ENCODE results near the gene PPP1R27. TPM values are rescaled to one million over a fixed set of nuclear protein-coding genes. Genes with fewer than 3 reads are reported as not detected.

The PPP1R27 gene
- total RNA-seq, 1 experiment from 2014 or later, result not detected

GRCh38 chr17:81828656-81829055, 6.2 kb downstream of the PPP1R27 start:
- CTCF ChIA-PET, result no interaction called here
- Histone ChIP-seq H3K27ac (ENCODE audit: low read depth, low read length, poor library complexity, severe bottlenecking) (no peak overlapping the region), H3K27me3 (replicated peaks; ENCODE audit: insufficient read depth, low read depth, low read length, poor library complexity) (no peaks in the 10 kb centered on the region), H3K9me3 (ENCODE audit: low read depth, low read length, poor library complexity, severe bottlenecking) (no peaks in the 10 kb centered on the region), H3K4me1 (ENCODE audit: insufficient read depth, low read length, poor library complexity, severe bottlenecking) (peaks cover 9% of the 10 kb centered on the region), H3K36me3 (ENCODE audit: insufficient read depth, low read length, poor library complexity, severe bottlenecking) (no peaks in the 10 kb centered on the region), H3K4me3 (ENCODE audit: low read depth, low read length, poor library complexity, severe bottlenecking) (no peak overlapping the region)
- intact Hi-C loops (cut with micrococcal nuclease; ENCODE audit: unreplicated experiment), result no loop called here
- TF ChIP-seq CTCF (conservative IDR thresholded peaks at IDR 0.05; ENCODE audit: low read depth, low read length) (no peak), EZH2 (IDR thresholded peaks at IDR 0.05; ENCODE audit: borderline replicate concordance, low read depth, low read length, poor library complexity, severe bottlenecking) (no peak)
- POLR2A ChIA-PET (ENCODE audit: low non-redundant PET), result interaction anchor here (0.5 to 0.6 kb wide), 2 partner anchors 12 to 90 kb away, joined by 5 to 12 read pairs; no protein-coding TSS in a partner anchor
- BruUV-seq (replicated peaks), result no TSS peak
- DNase-seq (ENCODE audit: low spot score), result no peak

- TF ChIP-seq CTCF (conservative IDR thresholded peaks at IDR 0.05; ENCODE audit: low read depth, low read length), result no peak
- no peak for TF ChIP-seq EZH2 (IDR thresholded peaks at IDR 0.05; ENCODE audit: borderline replicate concordance, low read depth, low read length, poor library complexity, severe bottlenecking)
- BruUV-seq (replicated peaks), result no TSS peak
- Histone ChIP-seq H3K27ac (ENCODE audit: low read depth, low read length, poor library complexity, severe bottlenecking) (no peak overlapping the region), H3K4me3 (ENCODE audit: low read depth, low read length, poor library complexity, severe bottlenecking) (no peak overlapping the region), H3K4me1 (ENCODE audit: insufficient read depth, low read length, poor library complexity, severe bottlenecking) (peaks cover 11% of the 10 kb centered on the region), H3K27me3 (replicated peaks; ENCODE audit: insufficient read depth, low read depth, low read length, poor library complexity) (no peaks in the 10 kb centered on the region), H3K36me3 (ENCODE audit: insufficient read depth, low read length, poor library complexity, severe bottlenecking) (peaks cover 3% of the 10 kb centered on the region), H3K9me3 (ENCODE audit: low read depth, low read length, poor library complexity, severe bottlenecking) (no peaks in the 10 kb centered on the region)
- no peak for DNase-seq (ENCODE audit: low spot score)
- intact Hi-C loops (cut with micrococcal nuclease; ENCODE audit: unreplicated experiment), result no loop called here
- ChIA-PET CTCF (interaction anchor here (0.5 kb wide), 1 partner anchor 127 kb away, joined by 3 read pairs; no protein-coding TSS in a partner anchor), POLR2A (ENCODE audit: low non-redundant PET) (no interaction called here)
Measured at GRCh38 chr17:81825841-81826466, 8.9 kb downstream of the PPP1R27 start.

- no peak overlapping the region for H3K4me3 ChIP-seq (ENCODE audit: low read depth, low read length, poor library complexity, severe bottlenecking)
- intact Hi-C loops (cut with micrococcal nuclease; ENCODE audit: unreplicated experiment), result no loop called here
- peaks cover 11% of the 10 kb centered on the region for H3K4me1 ChIP-seq (ENCODE audit: insufficient read depth, low read length, poor library complexity, severe bottlenecking)
- no peaks in the 10 kb centered on the region for H3K27me3 ChIP-seq (replicated peaks; ENCODE audit: insufficient read depth, low read depth, low read length, poor library complexity)
- peaks cover 3% of the 10 kb centered on the region for H3K36me3 ChIP-seq (ENCODE audit: insufficient read depth, low read length, poor library complexity, severe bottlenecking)
- POLR2A ChIA-PET (ENCODE audit: low non-redundant PET), result no interaction called here
- no peaks in the 10 kb centered on the region for H3K9me3 ChIP-seq (ENCODE audit: low read depth, low read length, poor library complexity, severe bottlenecking)
- no peak for TF ChIP-seq CTCF (conservative IDR thresholded peaks at IDR 0.05; ENCODE audit: low read depth, low read length)
- no peak for TF ChIP-seq EZH2 (IDR thresholded peaks at IDR 0.05; ENCODE audit: borderline replicate concordance, low read depth, low read length, poor library complexity, severe bottlenecking)
- no TSS peak for BruUV-seq (replicated peaks)
- CTCF ChIA-PET, result no interaction called here
- no peak overlapping the region for H3K27ac ChIP-seq (ENCODE audit: low read depth, low read length, poor library complexity, severe bottlenecking)
- DNase-seq (ENCODE audit: low spot score), result no peak
Measured at GRCh38 chr17:81824595-81824994, 10.3 kb downstream of the PPP1R27 start.
